Glomerular endothelial cell (primary cell): ENCODE results near the gene OOSP4A. TPM values are rescaled to one million over a fixed set of nuclear protein-coding genes. Genes with fewer than 3 reads are reported as not detected.

ENCODE experiments used
- DNase-seq: peaks from one replicate; pipeline ENCODE4 v3.0.0-alpha.2; 2011; ENCODE audit warnings: low read depth, low spot score; ENCODE audit errors: extremely low read depth
- total RNA-seq: library from RNA; depleted of rRNA; stranded (reverse); fragments of >200 nt; gene quantifications from 2 replicates; pipeline ENCODE4 v1.2.3, GENCODE V29; 2015

OOSP4A gene
- total RNA-seq = not detected in 2 replicates

GRCh38 chr11:59963733-59964132 is at the start of gene OOSP4A:
TSS of gene OOSP4A (plus strand) at chr11:59964033. CDS start at chr11:59964033, 0 bp downstream.
- no peak for DNase-seq

GRCh38 chr11:59918480-59918879 is 45.4 kb upstream of the OOSP4A start:
- DNase-seq = no peak

GRCh38 chr11:59918987-59919589 is 44.7 kb upstream of the OOSP4A start:
- no peak for DNase-seq

- DNase-seq = no peak
Observed at GRCh38 chr11:59923813-59924212, 40.0 kb upstream of the OOSP4A start.

GRCh38 chr11:59931688-59932087 is 32.1 kb upstream of the OOSP4A start:
- DNase-seq = no peak

- no peak for DNase-seq
Observed at GRCh38 chr11:59938132-59938531, 25.7 kb upstream of the OOSP4A start, which contains the start of gene OOSP1. TSS of gene OOSP1 (plus strand) at chr11:59938432. CDS start at chr11:59938455, 23 bp downstream.

- no peak for DNase-seq
Observed at GRCh38 chr11:59938718-59939117, 25.1 kb upstream of the OOSP4A start.

GRCh38 chr11:59939482-59939881 is 24.4 kb upstream of the OOSP4A start:
- DNase-seq = no peak

- DNase-seq = no peak
Observed at GRCh38 chr11:59941091-59941490, 22.7 kb upstream of the OOSP4A start.

GRCh38 chr11:59943997-59944714 is 19.7 kb upstream of the OOSP4A start:
- DNase-seq = no peak

- DNase-seq = no peak
Observed at GRCh38 chr11:59944720-59945119, 19.1 kb upstream of the OOSP4A start.

GRCh38 chr11:59953463-59954218 is 10.2 kb upstream of the OOSP4A start:
- no peak for DNase-seq

GRCh38 chr11:59954219-59954847 is 9.5 kb upstream of the OOSP4A start:
- DNase-seq = no peak

GRCh38 chr11:59957094-59957493 is 6.7 kb upstream of the OOSP4A start:
- no peak for DNase-seq

GRCh38 chr11:59960502-59961381 is 3.1 kb upstream of the OOSP4A start:
- DNase-seq = no peak

- DNase-seq = no peak
Observed at GRCh38 chr11:59962107-59962482, 1.7 kb upstream of the OOSP4A start.

- no peak for DNase-seq
Observed at GRCh38 chr11:59965424-59965823, 1.6 kb downstream of the OOSP4A start.

- DNase-seq = no peak
Observed at GRCh38 chr11:59966201-59966600, 2.4 kb downstream of the OOSP4A start.

- DNase-seq = no peak
Observed at GRCh38 chr11:59967677-59968394, 4.0 kb downstream of the OOSP4A start.

- no peak for DNase-seq
Observed at GRCh38 chr11:59968395-59968783, 4.6 kb downstream of the OOSP4A start.
